Activated CD8-positive, alpha-beta memory T cell treated with anti-CD3 and anti-CD28 coated beads for 4 hours (primary cell): ENCODE measurements around the gene ADSS2.

Source experiments
- DNase-seq, 2 donors: peaks; one replicate each; pipeline ENCODE4 v3.0.0-alpha.2; 2020; ENCODE audit warnings: low read depth in 2 of 2

Gene ADSS2

DNA sequence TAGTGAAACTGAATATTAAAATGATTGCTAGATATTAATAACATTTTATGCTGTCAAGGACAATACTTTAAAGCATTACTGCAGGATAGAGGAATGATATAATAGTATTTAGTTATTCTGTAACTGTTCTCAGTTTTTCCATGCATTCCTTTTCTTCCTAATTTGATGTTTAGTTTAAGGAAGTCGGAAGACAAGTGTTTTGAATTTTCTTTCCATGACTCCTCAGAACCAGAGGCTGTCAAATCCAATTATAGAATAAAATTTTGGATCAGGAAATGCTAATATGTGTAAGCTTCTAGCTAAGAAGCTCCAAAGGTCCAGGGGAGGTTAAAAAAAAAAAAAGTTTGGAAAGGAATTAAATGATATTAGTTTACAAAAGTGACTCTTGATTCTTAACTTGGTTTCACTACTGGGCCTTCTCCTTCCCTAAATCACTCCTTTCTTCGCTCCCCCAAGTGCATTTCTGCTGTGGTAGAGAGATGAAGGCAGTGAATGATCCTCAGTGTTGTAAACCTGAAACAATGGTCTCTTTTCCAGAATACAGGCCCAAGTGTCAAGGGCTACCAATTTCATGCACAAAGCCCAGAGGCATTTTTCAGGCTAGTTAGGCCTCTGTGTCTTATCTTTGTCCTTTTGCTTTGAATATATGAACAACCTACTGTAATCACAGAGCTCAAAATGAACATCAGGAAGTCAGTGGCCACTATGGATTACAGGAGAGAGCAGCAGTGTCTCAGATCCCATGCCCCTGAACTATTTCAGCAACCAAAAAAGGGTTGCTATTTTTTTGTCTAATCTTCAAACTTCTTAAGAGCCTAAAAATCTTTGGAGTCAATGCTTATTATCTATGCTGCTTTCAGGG, 6.2 kb downstream of the ADSS2 start:
- DNase-seq = no peak

DNA sequence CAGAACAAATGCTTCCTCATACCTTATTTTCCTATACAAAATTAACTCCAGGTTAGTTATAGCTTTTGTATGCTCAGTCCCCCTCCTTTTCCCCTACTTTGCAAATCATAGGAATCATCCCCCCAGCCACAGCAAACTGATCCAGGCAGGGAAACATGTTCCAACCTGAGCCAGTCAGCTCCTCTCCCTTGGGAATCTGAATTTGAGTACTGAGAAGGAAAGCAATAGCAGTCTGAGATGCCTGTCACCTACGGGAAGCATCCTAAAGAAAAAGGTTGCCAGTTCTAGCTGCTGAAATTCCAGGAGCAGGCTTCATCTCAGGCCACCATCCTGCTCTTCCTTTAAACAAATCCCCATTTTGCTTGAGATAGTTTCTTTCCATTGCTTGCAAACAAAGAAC, 6.9 kb downstream of the ADSS2 start:
- DNase-seq = no peak

DNA sequence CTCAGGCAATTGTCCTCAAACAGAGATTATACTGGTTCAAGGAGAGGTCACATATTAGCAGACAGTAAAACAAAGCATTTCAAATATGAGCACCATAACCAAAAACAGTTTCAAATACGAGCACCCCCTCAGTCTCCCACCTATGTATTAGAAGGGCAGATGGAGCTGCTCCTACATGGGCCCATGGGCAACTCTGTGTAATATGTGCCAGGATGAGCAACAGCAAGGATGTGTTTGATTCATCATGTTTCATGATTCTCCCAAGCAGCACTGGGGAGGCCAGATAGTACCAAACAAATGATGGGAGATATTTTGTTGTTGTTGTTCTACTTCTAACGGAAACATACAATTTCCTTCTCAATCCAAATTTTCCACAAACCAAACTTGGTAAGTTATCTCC, 8.9 kb downstream of the ADSS2 start:
- DNase-seq = no peak

DNA sequence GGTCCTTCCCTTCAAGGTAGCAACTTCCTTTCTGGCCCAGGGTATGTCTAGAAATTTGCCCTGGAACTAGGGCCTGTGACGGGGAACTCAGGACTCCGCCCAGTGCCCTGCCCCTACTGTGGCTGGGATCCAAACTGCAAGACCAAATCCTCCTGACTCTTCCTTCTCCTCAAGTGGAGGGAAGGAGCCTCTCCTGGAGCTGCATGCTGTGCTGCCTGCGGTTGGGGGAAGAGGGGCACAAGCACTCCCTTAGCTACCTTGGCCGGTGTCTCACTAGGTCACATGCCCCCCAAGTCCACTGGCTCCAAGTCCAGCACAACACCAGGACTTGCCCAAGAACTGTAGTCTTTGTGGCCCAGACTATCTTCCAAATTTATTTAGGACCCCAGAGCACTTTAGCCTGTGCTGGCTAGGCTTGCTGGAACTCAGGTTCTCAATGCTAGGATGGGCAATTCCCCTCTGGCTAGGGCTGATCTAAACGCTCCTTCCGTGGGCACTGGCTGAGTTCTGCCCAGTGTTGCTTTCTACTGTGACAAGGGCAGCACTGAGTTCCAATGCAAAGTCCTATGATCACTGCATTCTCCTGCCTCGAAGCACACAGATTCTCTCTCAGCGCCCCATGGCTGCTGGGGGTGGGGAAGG, 12.2 kb downstream of the ADSS2 start:
- no peak for DNase-seq

DNA sequence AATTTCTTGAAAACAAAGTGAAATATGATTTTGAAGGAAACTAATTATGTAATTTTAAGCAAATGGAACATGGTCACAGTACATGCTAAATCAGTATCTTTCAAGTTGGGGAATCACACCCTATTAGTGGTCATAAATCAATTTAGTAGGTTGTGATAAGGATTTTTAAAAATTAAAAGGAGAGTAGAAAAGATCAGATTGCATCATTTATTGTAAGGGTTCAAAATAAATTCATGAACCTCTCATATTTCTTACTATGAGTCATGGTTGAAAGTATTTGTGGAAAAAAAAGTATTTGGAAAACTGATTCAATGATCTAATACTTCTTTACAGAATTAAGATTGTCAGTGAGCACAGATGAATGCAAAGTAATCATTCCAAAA, 14.6 kb downstream of the ADSS2 start:
- no peak for DNase-seq

DNA sequence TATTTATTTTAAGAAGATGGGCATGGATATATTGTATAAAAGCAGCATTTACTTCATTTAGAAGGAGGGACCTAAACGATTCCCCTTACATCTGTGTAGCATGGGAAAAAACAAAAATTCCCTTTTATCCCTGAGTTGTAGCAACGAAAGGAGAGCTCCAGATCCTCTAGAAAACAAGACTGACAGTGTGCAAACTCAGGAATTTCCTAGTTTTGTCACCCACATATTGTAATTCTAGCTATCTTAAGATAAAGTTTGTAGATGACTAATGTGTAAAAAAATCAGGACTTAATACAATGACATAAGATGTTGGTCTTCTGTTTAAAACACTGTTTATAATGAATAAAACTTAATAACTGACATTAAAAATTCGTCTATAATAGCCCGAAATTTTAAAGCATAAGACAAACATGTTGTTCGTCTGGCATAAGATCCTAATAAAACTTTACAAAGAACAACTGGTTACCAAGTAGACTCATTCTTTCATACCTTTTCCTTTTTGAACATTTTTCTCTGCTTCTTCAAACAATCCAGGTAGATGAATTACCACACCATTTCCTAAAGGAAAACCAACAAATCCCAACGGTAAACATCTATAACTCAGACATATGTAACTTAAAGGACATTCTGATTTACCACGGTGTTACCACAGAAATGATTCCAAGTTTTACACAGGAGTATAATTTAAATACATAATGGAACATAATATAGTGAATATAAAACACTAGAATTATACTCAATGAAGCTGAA, 15.2 kb downstream of the ADSS2 start:
- no peak for DNase-seq

DNA sequence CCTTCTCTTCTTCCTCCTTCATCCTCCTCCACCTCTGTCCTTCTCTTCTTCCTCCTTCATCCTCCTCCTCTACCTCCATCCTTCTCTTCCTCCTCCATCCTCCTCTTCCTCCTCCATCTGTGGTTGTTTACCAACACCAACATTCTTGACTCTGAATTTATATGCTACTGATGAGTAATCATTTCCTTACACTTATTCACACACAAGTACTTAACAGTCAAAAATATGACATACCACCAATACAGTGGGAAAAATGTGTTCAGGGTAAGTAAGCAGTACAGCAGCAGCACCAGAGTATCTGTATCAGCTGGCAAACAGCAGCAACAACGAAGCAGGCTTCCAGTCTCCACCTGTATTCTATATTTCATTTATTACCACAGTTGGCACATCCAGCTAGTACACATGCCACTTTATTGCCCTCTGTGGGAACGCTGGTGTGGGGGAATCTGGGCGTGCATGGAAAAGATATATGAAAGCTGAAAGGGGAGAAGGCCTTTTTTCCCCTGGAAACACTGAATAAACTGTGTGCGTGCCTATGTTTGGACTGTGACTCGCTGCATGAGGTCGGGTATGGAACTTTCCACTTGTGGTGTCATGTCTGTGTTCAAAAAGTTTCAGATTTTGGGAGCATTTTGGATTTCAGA, 16.0 kb downstream of the ADSS2 start:
- DNase-seq = no peak

DNA sequence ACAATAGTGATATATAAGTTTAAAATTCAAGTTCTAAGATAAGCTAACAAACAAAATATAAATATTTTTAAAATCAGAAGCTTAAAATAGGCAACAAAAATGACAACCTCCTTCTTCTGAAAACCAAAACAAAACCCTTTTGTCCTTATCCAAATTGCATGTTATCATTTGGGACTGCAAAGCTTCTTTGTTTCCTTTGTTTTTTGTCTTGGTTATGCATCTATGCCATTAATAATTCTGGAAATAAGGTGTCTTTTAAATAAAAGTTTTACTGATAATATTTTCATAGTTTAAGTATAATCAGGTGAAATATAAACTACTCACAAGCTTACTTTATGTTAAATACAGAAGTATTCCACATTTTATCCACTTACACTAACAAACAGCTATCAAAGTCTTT, 20.5 kb downstream of the ADSS2 start:
- no peak for DNase-seq

DNA sequence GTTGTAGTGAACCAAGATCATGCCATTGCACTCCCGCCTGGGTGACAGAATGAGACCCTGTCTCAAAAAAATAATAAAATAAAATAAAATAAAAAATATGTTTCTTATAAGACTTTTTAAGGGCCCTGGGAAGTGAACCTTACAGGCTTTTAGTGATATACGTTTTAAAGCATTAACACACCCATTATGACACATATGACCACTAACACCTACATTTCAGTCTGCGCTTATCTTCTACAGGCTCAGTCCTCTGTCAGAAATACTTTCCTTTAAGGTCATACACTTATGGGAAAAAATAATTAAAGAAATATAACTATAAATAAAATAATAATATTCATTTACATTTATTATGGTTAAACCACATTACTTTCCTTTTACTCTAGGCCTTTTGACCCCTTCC, 21.9 kb downstream of the ADSS2 start:
- DNase-seq = no peak

DNA sequence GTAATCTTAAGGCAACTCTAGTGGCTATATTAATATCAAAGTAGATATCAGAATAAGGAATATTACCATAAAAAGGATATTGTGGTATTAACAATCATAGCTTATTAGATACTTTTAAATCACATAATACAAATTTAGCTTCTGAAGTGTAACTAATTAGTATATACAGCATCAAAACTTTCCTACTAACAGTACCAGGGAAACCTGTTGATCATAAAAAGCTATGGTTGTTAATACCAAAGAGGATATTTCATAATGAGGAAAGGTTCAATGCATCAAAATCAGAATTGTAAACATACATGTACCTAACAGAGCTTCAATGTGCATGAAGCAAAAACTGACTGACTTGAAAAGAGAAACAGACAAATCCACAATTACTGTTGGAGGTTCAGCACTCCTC, 24.1 kb downstream of the ADSS2 start:
- DNase-seq = no peak

DNA sequence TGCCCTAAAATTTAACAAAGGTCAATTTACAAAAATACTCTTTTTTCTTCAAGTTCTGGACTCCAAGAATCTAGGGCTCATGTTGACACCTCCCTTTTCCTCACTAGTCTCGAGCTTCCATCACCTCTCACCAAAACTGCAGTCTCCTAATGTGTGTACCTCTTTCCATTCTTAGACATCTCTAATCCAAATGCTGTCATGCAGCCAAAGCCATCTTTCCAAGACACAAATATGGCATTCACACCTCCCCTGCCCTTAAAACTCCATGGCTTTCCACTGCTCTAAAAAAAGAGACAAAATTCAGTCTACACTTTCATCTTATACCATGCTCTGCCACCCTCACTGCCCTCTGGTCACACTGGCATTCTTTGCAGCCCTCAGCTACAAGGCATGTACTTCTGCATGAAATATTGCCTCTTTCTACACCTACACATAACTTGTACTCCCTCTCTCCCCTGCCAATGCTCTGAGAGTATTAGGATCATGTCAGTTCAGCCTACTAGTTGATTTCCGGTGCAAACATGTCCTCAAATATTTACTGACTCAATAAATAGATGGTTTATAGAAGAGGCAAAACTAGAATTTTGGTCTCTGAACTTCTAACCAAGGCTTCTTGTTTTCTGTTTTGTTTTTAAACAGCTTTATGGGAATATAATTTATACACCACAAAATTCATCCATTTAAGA, 26.9 kb downstream of the ADSS2 start:
- DNase-seq = no peak

DNA sequence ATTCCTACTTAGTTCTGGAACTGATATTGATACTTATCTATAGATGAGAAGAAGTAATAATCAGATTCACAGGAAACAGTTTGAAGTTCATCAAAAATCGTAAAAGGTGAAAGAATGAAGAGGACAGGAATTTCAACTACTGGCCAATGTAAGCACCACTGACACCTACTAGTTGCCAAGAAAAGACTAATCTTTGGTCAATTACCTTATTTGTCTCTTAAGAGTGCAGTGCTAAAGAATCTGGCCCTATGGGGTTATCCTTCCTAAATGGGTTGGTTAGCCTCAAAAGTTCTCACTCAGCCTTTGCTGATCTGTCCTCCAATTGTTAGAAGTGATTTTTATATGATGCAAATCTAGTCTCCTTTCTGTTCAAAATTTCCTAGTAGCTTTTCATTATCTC, 29.5 kb downstream of the ADSS2 start:
- no peak for DNase-seq

DNA sequence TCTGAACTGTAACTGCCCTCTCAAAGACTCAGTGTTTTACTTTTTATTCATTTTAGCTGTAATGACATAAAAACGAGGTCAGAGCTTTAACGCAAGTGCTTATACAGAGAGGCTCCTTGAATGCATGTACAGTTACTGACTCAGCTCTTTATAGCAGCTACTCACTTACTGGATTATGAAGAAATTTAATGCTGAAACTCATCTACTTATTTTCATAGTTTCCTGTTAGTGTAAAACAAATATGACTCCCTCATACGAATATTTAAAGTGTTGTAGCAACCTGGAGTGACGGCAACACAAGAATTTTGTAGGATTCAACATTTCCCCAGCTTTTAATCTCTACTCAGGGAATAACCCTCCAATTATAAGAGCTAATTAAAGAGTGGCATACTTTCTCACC, 32.7 kb downstream of the ADSS2 start:
- DNase-seq = no peak

DNA sequence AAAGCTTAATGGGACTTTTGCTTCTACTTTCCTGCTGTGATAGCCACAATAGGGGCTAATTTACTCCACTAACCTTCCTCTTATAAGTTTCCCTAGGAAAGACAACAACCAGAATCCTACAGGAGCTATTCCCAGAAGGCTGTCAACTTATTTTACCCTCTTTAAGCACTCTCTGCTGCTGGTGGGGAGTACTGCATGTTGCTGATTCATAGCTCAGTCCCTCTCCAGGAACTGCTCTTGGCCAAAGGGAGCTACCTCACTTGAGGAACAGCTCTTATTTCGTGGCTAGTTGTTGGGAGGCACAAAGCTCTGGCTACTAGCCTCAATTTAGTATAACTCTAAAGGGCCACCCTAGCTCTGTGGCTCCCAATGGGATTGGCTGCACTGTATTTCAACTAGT, 37.2 kb downstream of the ADSS2 start:
- DNase-seq = no peak

DNA sequence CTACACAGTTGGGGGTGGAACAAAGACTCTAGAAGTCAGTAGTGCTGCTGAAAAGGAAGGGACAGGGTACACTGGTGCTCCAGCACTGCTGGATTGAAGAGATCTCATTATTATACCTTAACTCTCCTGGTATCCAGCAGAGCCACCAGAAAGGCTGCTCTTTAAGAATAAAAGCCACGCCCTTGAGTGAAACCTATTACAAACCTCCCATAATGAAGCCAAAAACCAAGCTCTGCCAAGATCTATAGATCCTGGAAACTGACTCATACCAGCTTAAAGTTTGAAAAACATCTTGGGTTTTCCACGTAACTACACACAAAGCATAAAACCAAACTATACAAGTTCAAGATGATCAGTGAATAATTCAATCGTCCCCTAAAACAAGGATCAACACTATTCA, 38.0 kb downstream of the ADSS2 start:
- no peak for DNase-seq

DNA sequence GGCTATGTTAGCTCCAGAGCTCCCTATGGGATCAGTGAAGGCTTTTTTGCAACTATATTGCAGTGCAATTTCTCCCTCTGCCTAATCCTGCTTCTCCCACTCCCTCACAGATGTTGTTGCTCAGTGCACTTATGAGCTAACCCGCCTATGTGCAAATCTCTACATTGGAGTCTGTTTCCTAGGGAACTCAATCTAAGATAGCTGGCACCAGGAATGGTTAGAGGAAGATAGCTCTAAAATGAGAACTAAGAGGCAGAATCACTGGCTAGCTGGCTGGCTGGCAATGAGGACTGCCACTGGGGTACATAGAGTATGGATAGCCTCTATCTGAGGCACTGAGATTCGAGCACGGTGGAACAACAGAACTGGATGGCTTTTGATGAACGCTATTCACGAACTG, 39.5 kb downstream of the ADSS2 start:
- DNase-seq = no peak

DNA sequence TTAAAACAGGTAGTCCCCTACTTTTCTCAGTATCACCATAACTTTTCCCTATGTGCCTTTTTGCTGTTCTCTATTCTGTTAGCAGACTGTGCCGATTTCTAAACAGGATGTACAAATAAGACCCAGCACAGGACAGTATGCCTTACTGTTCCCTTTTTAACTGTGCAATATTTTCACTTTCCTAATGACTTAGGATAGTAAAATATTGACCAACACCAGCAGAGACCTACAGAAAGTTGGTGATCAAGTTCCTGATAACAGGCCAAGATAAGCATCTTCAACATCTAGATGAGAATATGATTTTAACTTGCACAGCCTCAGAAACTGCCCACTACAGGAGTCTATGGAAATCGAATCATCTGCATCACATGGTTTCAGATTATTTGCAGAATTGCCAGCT, 42.0 kb downstream of the ADSS2 start:
- no peak for DNase-seq

DNA sequence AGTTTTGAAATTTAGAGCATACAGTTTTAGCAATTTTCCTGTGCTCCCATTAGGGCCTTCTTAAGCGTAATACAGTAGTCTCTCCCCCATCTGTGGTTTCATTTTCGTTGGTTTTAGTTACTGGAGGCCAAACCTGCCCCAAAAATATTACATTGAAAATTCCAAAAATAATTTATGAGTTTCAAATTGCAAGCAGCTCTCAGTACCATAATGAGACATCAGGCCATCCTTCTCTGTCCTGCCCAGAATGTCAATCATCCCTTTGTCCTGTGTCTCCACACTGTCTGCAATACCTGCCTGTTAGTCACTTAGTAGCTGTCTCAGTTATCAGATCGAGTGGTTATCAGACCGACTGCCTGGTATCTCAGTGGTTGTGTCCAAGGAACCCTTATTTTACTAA, 45.4 kb downstream of the ADSS2 start:
- DNase-seq = no peak

DNA sequence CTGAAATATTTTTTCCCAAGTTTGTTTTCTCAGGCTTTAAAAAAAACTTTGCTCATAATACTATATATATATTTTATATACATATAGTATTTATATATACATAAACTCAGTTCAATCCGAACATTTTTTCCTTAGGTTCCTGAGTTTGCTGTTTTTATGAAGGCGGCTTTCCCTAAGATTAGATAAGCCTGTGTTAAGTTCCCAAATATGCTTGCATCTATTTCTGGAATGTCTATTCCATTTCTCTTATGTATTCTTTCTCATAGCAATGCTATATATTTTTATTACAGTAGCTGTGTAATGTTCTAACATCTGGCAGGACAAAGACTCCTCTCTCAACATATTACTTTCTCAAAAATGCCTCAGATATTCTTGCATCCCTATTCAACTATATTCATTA, 45.9 kb downstream of the ADSS2 start:
- no peak for DNase-seq

DNA sequence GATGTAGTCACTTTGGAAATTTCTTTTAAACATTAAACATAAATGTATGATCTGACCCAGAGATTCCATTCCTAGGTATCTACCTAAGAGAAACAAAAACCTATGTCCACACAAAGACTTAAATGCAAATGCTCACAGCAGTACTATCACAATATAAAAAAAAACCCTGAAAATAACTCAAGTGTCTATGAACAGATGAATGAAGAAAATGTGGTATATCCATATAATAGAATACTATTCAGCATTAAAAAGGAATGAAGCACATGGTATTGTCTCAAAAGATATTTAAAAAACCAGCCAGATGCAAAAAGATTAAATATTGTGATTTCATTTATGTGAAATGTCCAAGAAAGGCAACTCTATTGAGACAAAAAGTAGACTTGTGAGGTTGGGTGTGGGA, 48.3 kb downstream of the ADSS2 start:
- DNase-seq = no peak

DNA sequence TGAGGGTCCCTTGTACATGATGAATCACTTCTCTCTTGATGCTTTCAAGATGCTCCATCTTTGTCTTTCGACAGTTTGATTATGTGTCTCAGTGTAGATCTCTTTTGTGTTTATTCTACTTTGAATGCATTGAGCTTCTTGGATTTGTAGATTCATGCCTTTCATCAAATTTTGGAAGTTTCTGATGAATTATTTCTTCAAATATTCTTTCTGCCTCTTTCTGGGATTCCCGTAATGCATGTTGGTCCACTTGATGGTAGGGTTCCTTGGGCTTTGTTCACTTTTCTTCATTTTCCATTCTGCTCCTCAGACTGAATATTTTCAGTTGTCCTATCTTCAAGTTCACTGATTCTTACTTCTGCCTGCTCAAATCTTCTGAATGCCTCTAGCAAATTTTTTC, 50.7 kb downstream of the ADSS2 start:
- no peak for DNase-seq

DNA sequence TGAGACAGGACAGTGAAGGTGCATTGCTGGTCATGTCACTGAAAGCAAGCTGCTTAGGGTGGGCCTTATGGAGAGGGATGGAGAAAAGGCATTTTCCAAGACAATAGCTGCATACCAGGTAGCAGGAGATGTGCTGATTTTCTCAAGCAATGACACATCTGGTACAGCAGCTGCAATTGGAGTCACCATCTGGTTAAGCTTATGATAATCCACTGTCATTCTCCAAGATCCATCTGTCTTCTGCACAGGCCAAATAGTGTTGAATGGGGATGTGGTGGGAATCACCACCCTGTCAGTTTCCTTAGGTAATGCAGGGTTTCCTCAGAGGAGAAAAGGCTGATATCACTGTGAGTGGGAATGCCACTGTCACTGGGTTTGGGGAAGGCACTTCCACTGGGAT, 54.6 kb downstream of the ADSS2 start:
- DNase-seq = no peak
